Nucleus accumbens (tissue), 56 donors: Measurements from ENCODE around the gene NOVA1.

Source experiments
- DNase-seq, 56 donors: peaks; one replicate each; lab custom pipeline; 2025; lab: John Stamatoyannopoulos, UW

The NOVA1 gene

GRCh38 chr14:26594148-26594547 is 3.7 kb downstream of the NOVA1 start:
- DNase-seq = no peak

GRCh38 chr14:26593357-26593756 is 4.5 kb downstream of the NOVA1 start:
- DNase-seq = no peak

- DNase-seq = peak in 2 of 56 donors; percentile 0 to 12
These were observed 7.9 kb downstream of the NOVA1 start for GRCh38 chr14:26589925-26590324.

GRCh38 chr14:26577711-26578110 is 20.1 kb downstream of the NOVA1 start:
- DNase-seq = no peak

GRCh38 chr14:26554069-26554772 is 43.6 kb downstream of the NOVA1 start:
- no peak for DNase-seq

GRCh38 chr14:26549571-26549970 is 48.3 kb downstream of the NOVA1 start:
- no peak for DNase-seq

- DNase-seq = no peak
These were observed 49.4 kb downstream of the NOVA1 start for GRCh38 chr14:26548406-26548805.

- DNase-seq = no peak
These were observed 59.7 kb downstream of the NOVA1 start for GRCh38 chr14:26538176-26538575.

GRCh38 chr14:26531894-26532293 is 65.9 kb downstream of the NOVA1 start:
- no peak for DNase-seq

- no peak for DNase-seq
These were observed 69.2 kb downstream of the NOVA1 start for GRCh38 chr14:26528415-26529182.

- no peak for DNase-seq
These were observed 70.7 kb downstream of the NOVA1 start for GRCh38 chr14:26527095-26527494.

- no peak for DNase-seq
These were observed 71.7 kb downstream of the NOVA1 start for GRCh38 chr14:26526137-26526536.

- no peak for DNase-seq
These were observed 72.7 kb downstream of the NOVA1 start for GRCh38 chr14:26525085-26525484.

- no peak for DNase-seq
These were observed 74.9 kb downstream of the NOVA1 start for GRCh38 chr14:26522967-26523366.

GRCh38 chr14:26517771-26518170 is 80.1 kb downstream of the NOVA1 start:
- DNase-seq = no peak

GRCh38 chr14:26500028-26500427 is 97.8 kb downstream of the NOVA1 start:
- DNase-seq = no peak

GRCh38 chr14:26499546-26499945 is 98.3 kb downstream of the NOVA1 start:
- no peak for DNase-seq

GRCh38 chr14:26486922-26487321 is 110.9 kb downstream of the NOVA1 start:
- no peak for DNase-seq

GRCh38 chr14:26484562-26484961 is 113.3 kb downstream of the NOVA1 start:
- no peak for DNase-seq

- no peak for DNase-seq
These were observed 118.9 kb downstream of the NOVA1 start for GRCh38 chr14:26478967-26479366.

GRCh38 chr14:26466862-26467261 is 131.0 kb downstream of the NOVA1 start:
- DNase-seq = no peak

- DNase-seq = no peak
These were observed 134.7 kb downstream of the NOVA1 start for GRCh38 chr14:26463136-26463535.
